ENCODE results near the gene ESD.
"Not testable (repeated sequence)": the region's sequence is repeated elsewhere in the genome, so short reads cannot be mapped to it uniquely, and the experiment has no call there.

ESD gene

GRCh38 chr13:46812301-46812797 lies 15.4 kb upstream of the ESD start:
- no peaks in the 10 kb centered on the region for H3K4me1 ChIP-seq (ENCODE audit: control insufficient read depth, low read length)
- H3K27me3 ChIP-seq (ENCODE audit: control insufficient read depth, low read length), result peaks cover 3% of the 10 kb centered on the region; the same call in 1 of the 2 replicates
- H3K27ac ChIP-seq (ENCODE audit: low read depth, low read length), result no peak overlapping the region
- H3K4me2 ChIP-seq (ENCODE audit: low read length), result no peak overlapping the region
- H3K9me2 ChIP-seq (replicated peaks; ENCODE audit: control insufficient read depth, low read length), result no peaks in the 10 kb centered on the region
- TF ChIP-seq CTCF (IDR thresholded peaks at IDR 0.05; ENCODE audit: low read depth, low read length, poor library complexity, severe bottlenecking), result no peak
- no peak for TF ChIP-seq EZH2phosphoT487 (IDR thresholded peaks at IDR 0.05; ENCODE audit: borderline replicate concordance, low read length)
- no peak overlapping the region for H3K4me3 ChIP-seq (ENCODE audit: low read length)
- H3K9me3 ChIP-seq (ENCODE audit: control insufficient read depth, insufficient read depth, low read length), result no peaks in the 10 kb centered on the region
- H3F3A ChIP-seq (ENCODE audit: control insufficient read depth, insufficient read depth), result no peaks in the 10 kb centered on the region
- no peaks in the 10 kb centered on the region for H3K79me2 ChIP-seq (ENCODE audit: control insufficient read depth, low read length)
- H3K36me3 ChIP-seq (ENCODE audit: control insufficient read depth, low read length), result no peaks in the 10 kb centered on the region
- no peaks in the 10 kb centered on the region for H4K20me1 ChIP-seq (ENCODE audit: control insufficient read depth, insufficient read depth, low read depth, low read length)

GRCh38 chr13:46810440-46810839 lies 13.5 kb upstream of the ESD start:
- Histone ChIP-seq H3K36me3 (ENCODE audit: control insufficient read depth, low read length) (no peaks in the 10 kb centered on the region), H3F3A (ENCODE audit: control insufficient read depth, insufficient read depth) (no peaks in the 10 kb centered on the region), H4K20me1 (ENCODE audit: control insufficient read depth, insufficient read depth, low read depth, low read length) (no peaks in the 10 kb centered on the region), H3K4me3 (ENCODE audit: low read length) (no peak overlapping the region), H3K27me3 (ENCODE audit: control insufficient read depth, low read length) (peaks cover 3% of the 10 kb centered on the region; the same call in 1 of the 2 replicates), H3K9me3 (ENCODE audit: control insufficient read depth, insufficient read depth, low read length) (no peaks in the 10 kb centered on the region), H3K4me1 (ENCODE audit: control insufficient read depth, low read length) (no peaks in the 10 kb centered on the region), H3K4me2 (ENCODE audit: low read length) (no peak overlapping the region), H3K9me2 (replicated peaks; ENCODE audit: control insufficient read depth, low read length) (no peaks in the 10 kb centered on the region), H3K79me2 (ENCODE audit: control insufficient read depth, low read length) (no peaks in the 10 kb centered on the region), H3K27ac (ENCODE audit: low read depth, low read length) (no peak overlapping the region)
- TF ChIP-seq CTCF (IDR thresholded peaks at IDR 0.05; ENCODE audit: low read depth, low read length, poor library complexity, severe bottlenecking) (no peak), EZH2phosphoT487 (IDR thresholded peaks at IDR 0.05; ENCODE audit: borderline replicate concordance, low read length) (no peak)

DNA sequence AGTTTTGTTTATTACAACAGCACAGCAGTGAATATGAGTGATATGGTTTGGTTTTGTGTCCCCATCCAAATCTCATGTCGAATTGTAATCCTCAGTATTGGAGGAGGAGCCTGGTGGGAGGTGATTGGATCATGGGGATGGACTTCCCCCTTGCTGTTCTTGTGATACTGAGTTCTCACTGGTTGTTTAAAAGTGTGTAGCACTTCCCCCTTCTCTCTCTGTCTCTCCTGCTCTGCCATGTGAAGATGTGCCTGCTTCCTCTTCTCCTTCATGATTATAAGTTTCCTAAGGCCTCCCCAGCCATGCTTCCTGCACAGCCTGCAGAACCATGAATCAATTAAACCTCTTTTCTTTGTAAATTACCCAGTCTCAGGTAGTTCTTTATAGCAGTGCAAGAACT lies 8.0 kb upstream of the ESD start:
- H3F3A ChIP-seq (ENCODE audit: control insufficient read depth, insufficient read depth); H3K27me3 ChIP-seq (ENCODE audit: control insufficient read depth, low read length); H3K4me3 ChIP-seq (ENCODE audit: low read length); H3K27ac ChIP-seq (ENCODE audit: low read depth, low read length); H3K9me2 ChIP-seq (replicated peaks; ENCODE audit: control insufficient read depth, low read length); H3K4me1 ChIP-seq (ENCODE audit: control insufficient read depth, low read length); H3K9me3 ChIP-seq (ENCODE audit: control insufficient read depth, insufficient read depth, low read length); H3K79me2 ChIP-seq (ENCODE audit: control insufficient read depth, low read length); H4K20me1 ChIP-seq (ENCODE audit: control insufficient read depth, insufficient read depth, low read depth, low read length); H3K36me3 ChIP-seq (ENCODE audit: control insufficient read depth, low read length); H3K4me2 ChIP-seq (ENCODE audit: low read length): not testable (repeated sequence)

DNA sequence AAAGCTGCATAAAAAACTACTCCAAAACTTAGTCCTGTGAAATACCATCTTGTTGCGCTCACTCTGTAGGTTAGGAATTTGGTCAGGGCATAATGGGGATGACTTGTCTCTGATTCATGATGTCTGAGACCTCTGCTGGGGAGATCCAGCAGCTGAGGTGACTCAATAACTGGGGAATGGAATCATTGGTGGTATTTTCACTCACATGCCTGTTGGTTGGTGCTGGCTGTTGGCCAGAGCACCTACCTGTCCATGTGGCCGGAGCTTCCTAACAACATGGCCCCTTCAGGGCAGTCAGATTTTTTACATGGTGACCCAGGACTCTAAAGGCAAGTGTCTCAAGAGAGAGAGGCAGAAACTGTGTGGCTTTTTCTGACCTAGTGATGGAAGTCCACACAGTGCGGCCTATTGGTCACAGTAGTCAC lies 7.4 kb upstream of the ESD start:
- no peaks in the 10 kb centered on the region for H3K9me2 ChIP-seq (replicated peaks; ENCODE audit: control insufficient read depth, low read length)
- H3K36me3 ChIP-seq (ENCODE audit: control insufficient read depth, low read length), result no peaks in the 10 kb centered on the region
- H3K9me3 ChIP-seq (ENCODE audit: control insufficient read depth, insufficient read depth, low read length), result no peaks in the 10 kb centered on the region
- no peak overlapping the region for H3K4me2 ChIP-seq (ENCODE audit: low read length)
- peaks cover 2% of the 10 kb centered on the region; the same call in 1 of the 2 replicates for H3K27me3 ChIP-seq (ENCODE audit: control insufficient read depth, low read length)
- H4K20me1 ChIP-seq (ENCODE audit: control insufficient read depth, insufficient read depth, low read depth, low read length), result no peaks in the 10 kb centered on the region
- no peaks in the 10 kb centered on the region for H3K79me2 ChIP-seq (ENCODE audit: control insufficient read depth, low read length)
- TF ChIP-seq CTCF (IDR thresholded peaks at IDR 0.05; ENCODE audit: low read depth, low read length, poor library complexity, severe bottlenecking) (no peak), EZH2phosphoT487 (IDR thresholded peaks at IDR 0.05; ENCODE audit: borderline replicate concordance, low read length) (no peak)
- no peak overlapping the region for H3K27ac ChIP-seq (ENCODE audit: low read depth, low read length)
- H3F3A ChIP-seq (ENCODE audit: control insufficient read depth, insufficient read depth), result no peaks in the 10 kb centered on the region
- H3K4me1 ChIP-seq (ENCODE audit: control insufficient read depth, low read length), result no peaks in the 10 kb centered on the region
- H3K4me3 ChIP-seq (ENCODE audit: low read length), result no peak overlapping the region
